H1 (cell line): Measurements from ENCODE around the gene PLCB2. TPM values are rescaled to one million over a fixed set of nuclear protein-coding genes. Genes with fewer than 3 reads are reported as not detected.

ENCODE experiments used
- CTCF ChIA-PET: fragments of 300-600 bp; sonication (Branson Sonifier 250); formaldehyde crosslinking; loops from one replicate; lab custom pipeline; 2021; ENCODE audit not compliant: partially characterized antibody; lab: Charles Lee
- POLR2A ChIA-PET: fragments of 300-600 bp; sonication (Branson Sonifier 250); formaldehyde crosslinking; loops from one replicate; lab custom pipeline; 2021; ENCODE audit warnings: inconsistent platforms; ENCODE audit not compliant: partially characterized antibody; lab: Charles Lee
- DNase-seq, 2 experiments: peaks; one replicate each; pipeline versions ENCODE4 v3.0.0 to v3.0.0-alpha.2; 2010 to 2022; ENCODE audit warnings: low spot score in 2 of 2, low read depth in 1 of 2, mixed read lengths in 1 of 2
- FAIRE-seq: peaks from 2 replicates; lab custom pipeline; 2011; peaks lifted over from hg19 to GRCh38; lab: Jason Lieb, UNC
- H2AFZ ChIP-seq: 2 replicates; pipeline ENCODE4 v1.8.1; 2012; ENCODE audit warnings: low read length, inconsistent platforms
- H2AK5ac ChIP-seq: 2 replicates; pipeline ENCODE4 v1.6.1; 2013; ENCODE audit warnings: low read depth, low read length
- H2BK120ac ChIP-seq: replicated peaks from 2 replicates; pipeline ENCODE3; 2013; ENCODE audit warnings: low read depth, low read length, inconsistent platforms
- H2BK12ac ChIP-seq: 2 replicates; pipeline ENCODE4 v1.6.1; 2013; ENCODE audit warnings: low read depth, low read length
- H2BK15ac ChIP-seq: 2 replicates; pipeline ENCODE4 v1.6.1; 2013; ENCODE audit warnings: low read length
- H2BK20ac ChIP-seq: 2 replicates; pipeline ENCODE4 v1.6.1; 2013; ENCODE audit warnings: low read length
- H2BK5ac ChIP-seq: 2 replicates; pipeline ENCODE4 v1.6.1; 2013; ENCODE audit warnings: low read depth, low read length
- H3K14ac ChIP-seq: 2 replicates; pipeline ENCODE4 v1.6.1; 2013; ENCODE audit warnings: inconsistent platforms; ENCODE audit not compliant: insufficient read length
- H3K18ac ChIP-seq: 2 replicates; pipeline ENCODE4 v1.6.1; 2013; ENCODE audit warnings: low read length; ENCODE audit errors: extremely low read depth
- H3K23ac ChIP-seq: 2 replicates; pipeline ENCODE4 v1.6.1; 2013; ENCODE audit warnings: inconsistent platforms; ENCODE audit not compliant: insufficient read length
- H3K23me2 ChIP-seq: 2 replicates; pipeline ENCODE4 v1.6.1; 2013; ENCODE audit warnings: low read depth, low read length
- H3K27ac ChIP-seq: 2 replicates; pipeline ENCODE4 v1.6.1; 2011; ENCODE audit warnings: low read depth, low read length, inconsistent platforms
- H3K27me3 ChIP-seq, 4 experiments: replicated peaks in 1 of 4; 1 replicate in 1 of 4; 2 replicates in 3 of 4; pipeline versions ENCODE4 v1.6.1 to v1.8.1; 2011 to 2013; ENCODE audit warnings: low read length in 3 of 4, mild to moderate bottlenecking in 3 of 4, inconsistent platforms in 2 of 4, mixed read lengths in 2 of 4, moderate library complexity in 1 of 4; ENCODE audit not compliant: control insufficient read depth in 3 of 4, insufficient read depth in 3 of 4; ENCODE audit errors: extremely low read depth in 1 of 4
- H3K36me3 ChIP-seq, 4 experiments: 2 replicates each; pipeline versions ENCODE4 v1.6.1 to v1.8.1; 2011 to 2013; ENCODE audit warnings: mild to moderate bottlenecking in 4 of 4, low read length in 3 of 4, moderate library complexity in 2 of 4, control low read depth in 1 of 4, inconsistent platforms in 1 of 4; ENCODE audit not compliant: insufficient read depth in 4 of 4, control insufficient read depth in 2 of 4
- H3K4ac ChIP-seq: replicated peaks from 2 replicates; pipeline ENCODE3; 2013; ENCODE audit warnings: low read length, low read depth, mixed read lengths, inconsistent platforms; ENCODE audit not compliant: insufficient read length
- H3K4me1 ChIP-seq, 4 experiments: replicated peaks in 1 of 4; 1 replicate in 1 of 4; 2 replicates in 3 of 4; pipeline versions ENCODE4 v1.6.1 to v1.8.1; 2011 to 2013; ENCODE audit warnings: low read length in 3 of 4, inconsistent platforms in 2 of 4, mixed read lengths in 1 of 4; ENCODE audit not compliant: insufficient read depth in 4 of 4, control insufficient read depth in 3 of 4
- H3K4me2 ChIP-seq, 2 experiments: 2 replicates each; pipeline versions ENCODE4 v1.6.1 to v1.8.1; 2011 to 2013; ENCODE audit warnings: low read depth in 2 of 2, low read length in 2 of 2, control low read depth in 1 of 2, inconsistent platforms in 1 of 2, mild to moderate bottlenecking in 1 of 2; ENCODE audit not compliant: insufficient read depth in 1 of 2
- H3K4me3 ChIP-seq, 4 experiments: fragments of 200-600, 300-600 bp in 1 of 4; sonication (generic), shearing (Covaris generic), sonication (Bioruptor Twin) in 1 of 4; 2 replicates each; pipeline versions ENCODE4 v1.5.1 to v1.8.1; 2011 to 2016; ENCODE audit warnings: low read length in 4 of 4, low read depth in 3 of 4, control low read depth in 2 of 4, inconsistent platforms in 2 of 4, mild to moderate bottlenecking in 2 of 4, mixed read lengths in 1 of 4, moderate library complexity in 1 of 4; ENCODE audit not compliant: insufficient read depth in 2 of 4; ENCODE audit errors: extremely low read depth in 1 of 4
- H3K56ac ChIP-seq: replicated peaks from 2 replicates; pipeline ENCODE3; 2013; ENCODE audit warnings: low read depth, mild to moderate bottlenecking, mixed read lengths, low read length, inconsistent platforms; ENCODE audit not compliant: insufficient read length
- H3K79me1 ChIP-seq: 2 replicates; pipeline ENCODE4 v1.6.1; 2013; ENCODE audit warnings: low read depth, low read length, control low read depth
- H3K79me2 ChIP-seq, 2 experiments: 2 replicates each; pipeline versions ENCODE4 v1.6.1 to v1.8.1; 2012 to 2013; ENCODE audit warnings: low read length in 2 of 2, mild to moderate bottlenecking in 2 of 2, inconsistent platforms in 1 of 2; ENCODE audit not compliant: insufficient read depth in 2 of 2, control insufficient read depth in 1 of 2
- H3K9ac ChIP-seq, 4 experiments: replicated peaks in 1 of 4; 1 replicate in 1 of 4; 2 replicates in 3 of 4; pipeline versions ENCODE4 v1.6.1 to v1.8.1; 2011 to 2013; ENCODE audit warnings: low read depth in 3 of 4, low read length in 3 of 4, control low read depth in 2 of 4, mild to moderate bottlenecking in 2 of 4, moderate library complexity in 2 of 4, inconsistent platforms in 1 of 4; ENCODE audit errors: extremely low read depth in 1 of 4
- H3K9me3 ChIP-seq, 2 experiments: 2 replicates each; pipeline versions ENCODE4 v1.6.1 to v1.8.1; 2012 to 2013; ENCODE audit warnings: mild to moderate bottlenecking in 2 of 2, moderate library complexity in 2 of 2, control low read depth in 1 of 2, inconsistent platforms in 1 of 2, low read depth in 1 of 2, low read length in 1 of 2, mixed read lengths in 1 of 2; ENCODE audit not compliant: insufficient read depth in 2 of 2
- H4K20me1 ChIP-seq, 2 experiments: replicated peaks in 1 of 2; 2 replicates each; pipeline versions ENCODE3 to v1.8.1; 2011 to 2013; ENCODE audit warnings: inconsistent platforms in 2 of 2, low read length in 2 of 2, mild to moderate bottlenecking in 1 of 2; ENCODE audit not compliant: insufficient read depth in 2 of 2, control insufficient read depth in 1 of 2
- H4K5ac ChIP-seq: 2 replicates; pipeline ENCODE4 v1.6.1; 2013; ENCODE audit warnings: low read length, low read depth, mixed read lengths, inconsistent platforms; ENCODE audit not compliant: insufficient read length
- H4K8ac ChIP-seq: 2 replicates; pipeline ENCODE4 v1.8.0; 2013; ENCODE audit warnings: mild to moderate bottlenecking, moderate library complexity, low read length, inconsistent platforms; ENCODE audit not compliant: insufficient read depth; ENCODE audit errors: extremely low read depth
- H4K91ac ChIP-seq: replicated peaks from 2 replicates; pipeline ENCODE3; 2013; ENCODE audit warnings: low read length, mixed read lengths, inconsistent platforms; ENCODE audit not compliant: insufficient read length
- BACH1 ChIP-seq: IDR thresholded peaks from 2 replicates; pipeline ENCODE4 v1.6.1; 2012; ENCODE audit warnings: low read length, improper control_type of control experiment
- CBX5 ChIP-seq: fragments of 300-800, 300-1000 bp; sonication (generic); IDR thresholded peaks from 2 replicates; pipeline ENCODE4 v1.7.1; 2016; ENCODE audit warnings: antibody characterized with exemption, low read length, low read depth
- GABPA ChIP-seq: IDR thresholded peaks from 2 replicates; pipeline ENCODE4 v1.6.1; 2011; ENCODE audit warnings: mild to moderate bottlenecking, low read length, moderate library complexity, borderline replicate concordance; ENCODE audit not compliant: insufficient read depth
- MAFK ChIP-seq: IDR thresholded peaks from 2 replicates; pipeline ENCODE4 v1.6.1; 2012; ENCODE audit warnings: low read depth, mild to moderate bottlenecking, improper control_type of control experiment, low read length
- POLR2A ChIP-seq, 2 experiments: IDR thresholded peaks; 1 replicate in 1 of 2; 2 replicates in 1 of 2; pipeline ENCODE4 v1.6.1; 2011; ENCODE audit warnings: low read depth in 2 of 2, low read length in 2 of 2, mild to moderate bottlenecking in 2 of 2; ENCODE audit errors: control extremely low read depth in 1 of 2
- RFX5 ChIP-seq: IDR thresholded peaks from 2 replicates; pipeline ENCODE4 v1.6.1; 2011; ENCODE audit warnings: low read depth, low read length, improper control_type of control experiment, borderline replicate concordance
- SAP30 ChIP-seq: fragments of 300-600 bp; sonication (generic); IDR thresholded peaks from 2 replicates; pipeline ENCODE4 v1.7.1; 2012; ENCODE audit warnings: low read length, moderate library complexity, mild to moderate bottlenecking, inconsistent platforms; ENCODE audit not compliant: insufficient read depth, insufficient replicate concordance
- SP4 ChIP-seq: IDR thresholded peaks from 2 replicates; pipeline ENCODE4 v1.6.1; 2012; ENCODE audit warnings: low read length, inconsistent platforms
- ZNF274 ChIP-seq: IDR thresholded peaks from 2 replicates; pipeline ENCODE4 v1.7.0; 2012; ENCODE audit warnings: low read length, borderline replicate concordance; ENCODE audit errors: extremely low read depth
- WGBS, 2 experiments: shearing (Covaris generic) in 1 of 2; methylation state at CpG; one replicate each; pipeline versions ENCODE4 v1.1.6 to v1.1.7; 2013 to 2015; ENCODE audit warnings: low lambda C conversion rate in 2 of 2, mixed read lengths in 2 of 2, inconsistent platforms in 1 of 2, low coverage in 1 of 2, missing lambda C conversion rate in 1 of 2; ENCODE audit not compliant: insufficient replicate concordance in 2 of 2, insufficient coverage in 1 of 2, insufficient read length in 1 of 2; ENCODE audit errors: extremely low coverage in 1 of 2, missing lambda C conversion rate in 1 of 2; 5-methylcytosine and 5-hydroxymethylcytosine counted together
- polyA plus RNA-seq, 7 experiments: library from polyadenylated mRNA; depleted of rRNA in 3 of 7; stranded (reverse) in 5 of 7; unstranded in 2 of 7; fragments of >200 nt in 5 of 7; fragments of 200-250 nt in 2 of 7; gene quantifications; 1 replicate in 5 of 7; 2 replicates in 1 of 7; 4 replicates in 1 of 7; pipeline versions ENCODE4 v1.2.1 to v1.2.3, GENCODE V29; 2011 to 2013; ENCODE audit warnings: missing spikeins in 2 of 7, mixed read lengths in 2 of 7
- total RNA-seq: library from RNA; stranded (reverse); fragmentation: NEBNext Ultra II Directional; extraction: Animal tissue kit (Norgen Biotek cat#: 25700); gene quantifications from 2 replicates; pipeline ENCODE4 v1.2.1, GENCODE V29; 2021
- TF ChIP-seq, protein P1 (sequence below): IDR thresholded peaks from 2 replicates; pipeline ENCODE4 v1.6.1; 2012; ENCODE audit warnings: inconsistent platforms
- TF ChIP-seq, protein P2 (sequence below): IDR thresholded peaks from 2 replicates; pipeline ENCODE4 v1.6.1; 2011; ENCODE audit warnings: low read depth, mild to moderate bottlenecking, low read length; ENCODE audit not compliant: insufficient read depth

PLCB2 gene
- total and polyA plus RNA-seq, 2 of the 8 experiments (the other 6 are each of a cell fraction or from before 2014, with no cell fraction given), result 7.2 to 8.4 TPM

DNA sequence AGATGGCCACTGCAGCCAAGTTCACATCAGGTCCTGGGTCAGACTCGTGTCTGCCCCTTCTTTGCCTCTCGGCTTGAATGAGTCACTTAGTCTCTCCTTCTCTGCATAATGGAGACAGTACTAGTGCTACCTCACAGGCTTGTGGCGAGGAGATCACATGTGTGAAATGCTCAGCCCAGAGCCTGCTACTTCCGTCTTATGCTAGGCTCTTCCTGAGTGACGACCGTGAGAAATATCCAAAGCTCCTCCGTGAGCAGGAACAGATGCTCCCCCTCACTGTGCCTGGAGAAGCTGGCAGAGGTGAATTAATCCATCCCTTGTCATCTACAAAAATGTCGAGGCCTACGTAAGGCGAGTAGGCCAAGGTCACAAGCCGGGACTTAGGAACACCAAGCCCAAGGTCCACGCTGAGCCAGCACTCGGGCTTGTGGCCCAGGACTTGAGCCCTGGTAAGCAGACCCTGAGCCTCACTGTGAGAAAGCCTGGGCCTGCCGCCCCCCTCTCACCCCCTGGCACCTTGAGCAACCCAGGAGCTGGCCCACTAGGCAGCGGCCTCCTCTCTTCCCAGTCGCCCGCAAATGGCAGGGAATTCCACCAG is 51.0 kb downstream of the PLCB2 start:
- no peak overlapping the region for H2BK20ac ChIP-seq
- no peak overlapping the region for H3K9ac ChIP-seq
- peaks cover 9 to 31% (median 27%) of the 10 kb centered on the region in 4 experiments for H3K27me3 ChIP-seq
- no peak overlapping the region for H3K56ac ChIP-seq
- no peak overlapping the region for H3K23ac ChIP-seq
- H3K14ac ChIP-seq, result no peak overlapping the region
- no peak overlapping the region for H3K18ac ChIP-seq
- H3K4me1 ChIP-seq, result peaks cover 0 to 23% (median 14%) of the 10 kb centered on the region in 4 experiments; a peak in 6 of 7 replicates
- H4K5ac ChIP-seq, result no peak overlapping the region
- H2BK12ac ChIP-seq, result no peak overlapping the region
- no peak overlapping the region for H2AK5ac ChIP-seq
- H4K20me1 ChIP-seq, result no peaks in the 10 kb centered on the region
- no peaks in the 10 kb centered on the region for H3K79me2 ChIP-seq
- no peak overlapping the region for H2AFZ ChIP-seq
- 0 out of 2 replicates have a peak overlapping the region, but pooled peaks have one; percentile 29 for H2BK15ac ChIP-seq
- 91% methylated on average over 17 of the region's 17 CpGs; no CpG with 5 or more reads in 1 of the 2 experiments for WGBS, 2 experiments
- H4K91ac ChIP-seq, result no peak overlapping the region
- no peak overlapping the region for H4K8ac ChIP-seq
- H3K79me1 ChIP-seq, result no peaks in the 10 kb centered on the region; the same call in 1 of the 2 replicates
- H3K9me3 ChIP-seq, result no peaks in the 10 kb centered on the region
- no peak overlapping the region for H3K27ac ChIP-seq
- POLR2A ChIA-PET, result interaction anchor here (1.1 to 1.6 kb wide), 3 partner anchors 9 to 96 kb away, joined by 3 to 4 read pairs (median 3); partner anchors contain the start of gene BUB1B
- no peak overlapping the region for H2BK120ac ChIP-seq
- CTCF ChIA-PET, result interaction anchor here (0.9 to 46.3 kb wide), 7 partner anchors 9 to 208 kb away, joined by 3 to 1340 read pairs (median 10); partner anchors contain the start of gene PAK6
- FAIRE-seq (no peak), DNase-seq (no peak)
- no peaks in the 10 kb centered on the region for H3K36me3 ChIP-seq
- peaks cover 7% of the 10 kb centered on the region; the same call in 1 of the 2 replicates for H3K23me2 ChIP-seq
- no peak overlapping the region for H3K4me2 ChIP-seq
- no peak overlapping the region for H2BK5ac ChIP-seq
- no peak overlapping the region for H3K4me3 ChIP-seq
- no peak overlapping the region for H3K4ac ChIP-seq
- TF ChIP-seq POLR2A (IDR thresholded peaks at IDR 0.05; ENCODE audit: control extremely low read depth in 1 of 2, low read depth in 2 of 2, low read length in 2 of 2), result no peak
- no peak for TF ChIP-seq RFX5
- no peak for TF ChIP-seq GABPA
- TF ChIP-seq, protein P1, sequence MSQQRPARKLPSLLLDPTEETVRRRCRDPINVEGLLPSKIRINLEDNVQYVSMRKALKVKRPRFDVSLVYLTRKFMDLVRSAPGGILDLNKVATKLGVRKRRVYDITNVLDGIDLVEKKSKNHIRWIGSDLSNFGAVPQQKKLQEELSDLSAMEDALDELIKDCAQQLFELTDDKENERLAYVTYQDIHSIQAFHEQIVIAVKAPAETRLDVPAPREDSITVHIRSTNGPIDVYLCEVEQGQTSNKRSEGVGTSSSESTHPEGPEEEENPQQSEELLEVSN, result no peak
- TF ChIP-seq ZNF274, result no peak
- TF ChIP-seq, protein P2, sequence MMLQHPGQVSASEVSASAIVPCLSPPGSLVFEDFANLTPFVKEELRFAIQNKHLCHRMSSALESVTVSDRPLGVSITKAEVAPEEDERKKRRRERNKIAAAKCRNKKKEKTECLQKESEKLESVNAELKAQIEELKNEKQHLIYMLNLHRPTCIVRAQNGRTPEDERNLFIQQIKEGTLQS, result no peak
- no peak for TF ChIP-seq SAP30
- TF ChIP-seq CBX5, result no peak
- no peak for TF ChIP-seq MAFK
- TF ChIP-seq SP4, result no peak
- TF ChIP-seq BACH1, result no peak
